NOMO-1 (cell line): ENCODE measurements around the gene UGGT2.
"Not testable (repeated sequence)": the region's sequence is repeated elsewhere in the genome, so short reads cannot be mapped to it uniquely, and the experiment has no call there.

ENCODE experiments used
- DNase-seq, 2 experiments: peaks; one replicate each; lab custom pipeline; 2025; ENCODE audit not compliant: unreplicated experiment in 2 of 2; lab: John Stamatoyannopoulos, UW

UGGT2 gene

DNA sequence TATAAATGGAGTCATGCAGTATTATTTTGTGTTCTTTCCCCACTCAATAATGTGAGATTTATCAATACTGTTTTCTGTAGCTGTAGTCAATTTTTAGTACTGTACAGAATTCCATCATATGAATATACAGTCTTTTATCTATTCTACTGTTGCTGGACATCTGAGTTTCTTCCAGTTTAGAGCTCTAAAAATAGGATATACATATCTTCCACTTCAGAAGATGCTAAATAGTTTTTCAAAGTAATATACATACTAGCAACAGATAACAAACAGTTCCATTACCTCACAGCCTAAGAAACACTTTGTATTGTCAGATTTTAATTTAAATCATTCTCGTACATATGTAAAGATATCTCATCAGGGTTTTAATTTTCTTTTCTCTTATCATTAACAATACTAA, 149.6 kb downstream of the UGGT2 start:
- DNase-seq, result no peak

DNA sequence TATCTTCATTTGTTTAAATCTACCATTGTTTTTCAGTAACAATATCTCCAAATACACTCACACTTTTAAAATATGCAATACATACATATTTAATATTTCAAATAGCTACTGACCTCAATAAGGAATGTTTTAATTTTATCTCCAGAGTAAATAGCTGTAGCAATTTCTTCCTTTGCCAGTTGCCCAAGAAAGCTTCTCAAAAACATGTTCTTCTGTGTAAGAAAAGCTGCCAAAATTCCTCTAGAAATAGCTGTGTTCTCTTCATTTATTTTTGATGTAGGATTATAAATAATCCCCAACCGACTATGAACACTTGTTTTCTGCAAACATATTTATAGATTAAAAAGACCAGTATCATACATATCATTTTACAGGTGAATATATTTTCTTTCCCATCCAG, 150.5 kb downstream of the UGGT2 start:
- no peak for DNase-seq

- no peak for DNase-seq
Observed at GRCh38 chr13:95898256-95898655, 154.9 kb downstream of the UGGT2 start.

GRCh38 chr13:95896301-95896700, 156.9 kb downstream of the UGGT2 start:
- DNase-seq, result no peak

GRCh38 chr13:95893861-95894260, 159.3 kb downstream of the UGGT2 start:
- DNase-seq, result no peak

GRCh38 chr13:95882121-95882520, 171.1 kb downstream of the UGGT2 start:
- DNase-seq, result no peak

DNA sequence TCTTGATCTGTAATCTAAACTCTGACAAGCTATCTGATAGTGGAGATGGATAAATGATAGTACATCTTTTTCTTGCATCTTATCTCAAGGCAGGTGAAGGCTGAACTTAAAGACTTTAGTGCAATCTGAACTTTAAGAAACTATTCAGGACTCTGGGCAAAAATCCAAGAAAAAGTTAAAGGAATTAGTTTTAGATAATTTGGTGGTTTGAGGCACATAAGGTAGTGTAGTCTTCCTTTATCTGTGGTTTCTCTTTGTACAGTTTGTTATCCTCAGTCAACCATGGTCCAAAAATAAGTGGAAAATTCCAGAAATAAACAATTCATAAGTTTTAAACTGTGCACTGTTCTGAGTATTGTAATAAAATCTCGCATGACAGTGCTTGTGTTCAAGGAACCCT, 172.9 kb downstream of the UGGT2 start:
- no peak for DNase-seq

GRCh38 chr13:95874286-95874685, 178.9 kb downstream of the UGGT2 start:
- no peak for DNase-seq

DNA sequence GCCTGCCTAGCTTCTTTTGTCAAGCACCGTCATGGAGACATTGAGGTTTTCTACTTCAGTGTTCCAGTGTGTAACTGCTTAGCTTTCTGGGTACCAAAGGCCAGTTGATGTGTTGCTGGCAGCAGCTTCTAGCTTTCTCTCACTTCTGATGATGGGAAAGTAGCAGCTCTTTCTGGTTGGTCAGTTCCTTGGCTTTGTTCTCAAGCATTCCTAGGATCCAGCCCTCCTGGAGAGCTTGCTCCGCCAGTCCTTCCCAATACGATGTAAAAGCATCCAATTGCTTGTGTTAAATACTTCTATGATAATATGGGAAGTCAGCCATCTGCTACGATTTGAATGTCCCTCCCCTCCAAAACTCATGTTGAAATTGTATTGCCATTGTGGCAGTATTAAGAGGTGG, 182.8 kb downstream of the UGGT2 start:
- no peak for DNase-seq

DNA sequence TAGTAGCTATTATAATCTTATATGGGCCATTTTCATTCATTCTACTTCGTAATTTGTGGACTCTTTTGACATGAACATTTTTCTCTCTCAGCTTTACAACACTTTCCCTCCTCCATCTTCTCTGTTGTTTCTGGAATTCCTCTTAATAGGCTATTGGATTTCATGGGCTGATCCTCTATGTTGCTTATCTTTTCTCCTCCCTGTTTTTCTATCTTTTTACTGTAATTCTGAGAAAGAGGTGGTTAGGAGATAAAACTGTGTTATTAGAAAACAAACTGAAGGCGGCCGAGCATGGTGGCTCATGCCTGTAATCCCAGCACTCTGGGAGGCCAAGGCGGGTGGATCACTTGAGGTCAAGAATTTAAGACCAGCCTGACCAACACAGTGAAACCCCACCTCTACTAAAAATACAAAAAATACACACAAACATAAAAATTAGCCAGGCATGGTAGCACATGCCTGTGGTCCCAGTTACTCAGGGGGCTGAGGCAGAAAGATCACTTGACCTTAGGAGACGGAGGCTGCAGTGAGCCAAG, 188.1 kb downstream of the UGGT2 start:
- no peak for DNase-seq

DNA sequence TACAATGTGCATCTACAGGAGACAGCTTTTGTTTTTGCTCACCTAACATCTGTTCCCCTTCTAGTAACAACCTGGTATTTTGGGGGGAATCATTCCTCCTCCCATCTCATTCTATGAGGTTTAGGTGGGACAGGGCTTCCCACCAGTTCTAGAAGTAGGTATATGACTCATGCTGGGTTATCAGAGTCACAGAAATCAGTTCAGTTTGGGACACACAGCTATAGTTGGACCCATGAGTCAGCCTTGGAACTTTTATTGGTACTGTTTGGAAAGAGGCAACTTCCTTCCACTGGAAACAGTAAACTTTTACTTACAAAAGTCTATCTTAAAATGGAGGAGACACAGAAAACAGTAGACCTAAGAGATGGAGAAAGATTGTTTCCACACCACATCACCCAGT, 190.8 kb downstream of the UGGT2 start:
- DNase-seq, result no peak

GRCh38 chr13:95861296-95861695, 191.9 kb downstream of the UGGT2 start:
- no peak for DNase-seq

DNA sequence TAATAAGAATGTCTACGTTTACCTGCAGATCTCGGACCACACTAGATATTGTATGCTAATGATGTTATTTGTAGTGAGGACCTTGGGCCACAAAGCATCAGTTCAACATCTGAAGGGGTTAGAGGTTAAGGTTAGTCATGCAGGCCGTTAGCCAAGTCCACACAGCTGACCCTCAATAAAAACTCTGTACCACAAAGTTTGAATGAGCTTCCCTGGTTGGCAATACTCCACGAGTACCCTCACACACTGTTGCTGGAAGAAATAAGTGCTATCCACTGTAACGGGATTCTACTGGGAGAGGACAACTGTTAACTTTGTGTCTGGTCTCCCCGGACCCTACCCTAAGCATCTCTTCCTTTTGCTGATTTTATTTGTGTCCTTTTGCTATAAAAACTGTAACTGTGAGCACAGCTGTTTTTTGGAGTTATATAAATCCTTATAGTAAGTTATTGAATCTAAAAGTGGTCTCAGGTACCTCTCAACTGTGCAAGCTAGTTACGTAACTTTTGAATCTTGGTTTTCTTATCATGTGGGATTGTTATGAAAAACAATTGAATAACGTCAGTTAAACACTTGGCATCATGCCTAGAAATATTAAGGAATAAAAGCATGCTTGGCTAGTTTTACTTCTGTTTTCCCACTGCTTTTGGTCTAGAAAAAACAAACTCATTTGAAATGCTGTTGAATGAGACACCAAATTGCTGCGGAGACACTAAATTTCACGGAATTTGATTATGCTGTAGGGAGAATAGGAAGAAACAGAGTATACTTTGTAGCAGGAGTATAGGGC, 194.7 kb downstream of the UGGT2 start:
- peak in 1 of 2 experiments; percentile 71 for DNase-seq

DNA sequence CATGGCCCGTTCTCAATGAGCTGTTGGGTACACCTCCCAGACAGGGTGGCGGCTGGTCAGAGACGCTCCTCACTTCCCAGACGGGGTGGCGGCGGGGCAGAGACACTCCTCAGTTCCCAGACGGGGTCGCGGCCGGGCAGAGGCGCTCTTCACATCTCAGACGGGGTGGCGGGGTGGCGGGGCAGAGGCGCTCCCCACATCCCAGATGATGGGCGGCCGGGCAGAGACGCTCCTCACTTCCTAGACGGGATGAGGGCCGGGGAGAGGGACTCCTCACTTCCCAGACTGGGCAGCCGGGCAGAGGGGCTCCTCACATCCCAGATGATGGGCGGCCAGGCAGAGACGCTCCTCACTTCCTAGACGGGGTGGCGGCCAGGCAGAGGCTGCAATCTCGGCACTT, 207.5 kb downstream of the UGGT2 start:
- not testable (repeated sequence) for DNase-seq

DNA sequence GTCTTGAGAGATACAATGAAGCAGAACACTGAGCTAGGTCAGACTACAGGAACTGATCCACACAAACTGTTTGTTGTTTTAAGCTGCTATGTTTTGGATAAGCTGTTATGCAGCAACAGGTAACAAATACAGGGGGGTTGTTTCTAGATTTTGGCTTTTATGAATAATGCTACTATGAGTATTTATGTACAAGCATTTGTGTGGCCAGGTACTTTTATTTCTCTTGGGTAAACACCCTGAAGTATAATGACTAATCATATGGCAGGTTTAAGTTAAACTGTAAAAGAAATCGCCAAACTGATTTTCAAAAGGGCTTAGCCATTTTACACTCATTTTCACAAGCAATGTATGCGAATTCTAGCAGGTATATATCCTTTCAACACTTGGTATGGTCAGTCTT, 210.3 kb downstream of the UGGT2 start:
- DNase-seq, result no peak

DNA sequence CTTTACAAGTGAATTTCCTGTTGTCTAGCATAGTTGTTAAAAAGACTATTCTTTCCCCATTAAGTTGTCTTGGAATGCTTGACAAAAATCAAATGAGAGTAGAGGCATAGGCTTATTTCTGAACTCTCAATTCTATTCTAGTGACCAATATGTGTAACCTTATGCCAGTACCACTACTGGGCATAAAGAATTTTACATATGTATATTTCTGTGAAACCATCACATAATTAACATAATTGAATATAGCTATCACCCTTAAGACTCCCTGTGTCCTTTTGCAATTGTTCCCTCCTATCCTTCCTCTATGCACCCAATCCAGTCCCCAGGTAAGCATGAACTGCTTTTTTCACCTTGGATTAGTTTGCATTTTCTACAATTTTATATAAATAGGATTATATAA, 211.3 kb downstream of the UGGT2 start:
- DNase-seq, result no peak

GRCh38 chr13:95834134-95834765, 219.0 kb downstream of the UGGT2 start:
- DNase-seq, result peak; percentile 19 to 61

- DNase-seq, result peak in 1 of 2 experiments; percentile 4
Observed at GRCh38 chr13:95833719-95834118, 219.5 kb downstream of the UGGT2 start.

- DNase-seq, result no peak
Observed at GRCh38 chr13:95833126-95833525, 220.1 kb downstream of the UGGT2 start.

GRCh38 chr13:95822303-95822702, 230.9 kb downstream of the UGGT2 start:
- no peak for DNase-seq

GRCh38 chr13:95814495-95814894, 238.7 kb downstream of the UGGT2 start:
- DNase-seq, result no peak

DNA sequence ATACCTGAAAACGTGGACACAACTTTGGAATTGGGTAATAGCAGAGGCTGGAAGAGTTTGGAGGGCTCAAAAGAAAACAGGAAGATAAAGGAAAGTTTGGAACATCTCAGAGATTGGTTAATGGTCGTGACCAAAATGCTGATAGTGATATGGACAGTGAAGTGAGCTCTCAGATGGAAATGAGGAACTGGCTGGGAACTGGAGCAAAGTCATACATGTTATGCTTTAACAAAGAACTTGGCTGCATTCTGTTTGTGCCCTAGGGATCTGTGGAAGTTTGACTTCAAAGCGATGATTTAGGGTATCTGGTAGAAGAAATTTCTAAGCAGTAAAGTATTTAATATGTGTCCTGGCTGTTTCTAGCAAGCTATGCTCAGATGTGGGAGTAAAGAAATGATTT, 240.1 kb downstream of the UGGT2 start:
- no peak for DNase-seq
